HG02970 (cell line): Measurements from ENCODE around the gene KRT10.
"Not testable (repeated sequence)": the region's sequence is repeated elsewhere in the genome, so short reads cannot be mapped to it uniquely, and the experiment has no call there.

Experiments used
- ATAC-seq: cut with Tn5 transposase; IDR thresholded peaks from one replicate; pipeline ENCODE4 v1.9.1; 2021; ENCODE audit warnings: mild to moderate bottlenecking, moderate library complexity, moderate number of reproducible peaks; ENCODE audit not compliant: unreplicated experiment, low FRiP score

Gene KRT10

GRCh38 chr17:40822132-40822812, at the start of gene KRT10:
TSS of gene KRT10 (minus strand) at chr17:40822614. CDS start at chr17:40822585, 29 bp downstream.
- no peak for ATAC-seq

DNA sequence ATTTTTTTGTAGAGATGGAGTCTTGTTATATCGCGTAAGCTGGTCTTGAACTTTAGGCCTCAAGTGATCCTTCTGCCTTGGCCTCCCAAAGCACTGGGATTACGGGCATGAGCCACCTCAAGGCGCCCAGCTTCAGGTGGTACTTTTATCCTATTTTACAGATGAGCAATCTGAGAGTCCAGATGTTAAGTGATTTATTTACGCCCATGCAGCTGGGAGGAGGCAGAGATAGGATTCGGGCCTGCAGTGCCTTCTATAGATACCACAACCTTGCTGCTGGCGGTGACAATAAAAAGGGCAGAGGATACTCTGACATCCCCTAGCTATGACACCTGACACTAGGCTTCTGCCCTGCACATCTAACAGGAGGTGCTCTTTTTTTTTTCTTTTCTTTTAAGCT, 48.9 kb upstream of the KRT10 start:
- no peak for ATAC-seq

GRCh38 chr17:40870136-40870535, 47.7 kb upstream of the KRT10 start:
- ATAC-seq, result no peak

DNA sequence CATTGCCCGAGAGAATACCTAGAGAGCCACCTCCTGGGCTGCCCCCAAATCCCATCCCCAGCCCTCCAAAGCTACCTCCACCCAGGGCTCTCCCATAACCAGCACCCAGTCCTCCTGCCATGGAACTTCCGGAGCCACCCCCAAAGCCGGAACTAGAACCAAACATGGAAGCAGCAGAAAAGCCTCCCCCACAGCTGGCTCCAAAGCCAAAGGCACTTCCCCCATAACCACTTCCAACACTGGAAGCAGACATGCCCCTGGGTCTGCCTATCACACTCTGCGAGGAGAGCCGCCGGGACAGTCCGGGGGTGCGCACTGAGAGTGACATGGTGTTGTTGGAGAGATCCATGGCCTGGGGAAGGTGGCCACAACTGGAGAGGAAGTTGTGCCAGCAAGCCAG, 44.4 kb upstream of the KRT10 start, which contains the start of gene KRT12:
KRT12 (minus strand) TSS at position 386 of the 400 bp plus-strand sequence; CDS start at position 349, 37 bp downstream.
- no peak for ATAC-seq

DNA sequence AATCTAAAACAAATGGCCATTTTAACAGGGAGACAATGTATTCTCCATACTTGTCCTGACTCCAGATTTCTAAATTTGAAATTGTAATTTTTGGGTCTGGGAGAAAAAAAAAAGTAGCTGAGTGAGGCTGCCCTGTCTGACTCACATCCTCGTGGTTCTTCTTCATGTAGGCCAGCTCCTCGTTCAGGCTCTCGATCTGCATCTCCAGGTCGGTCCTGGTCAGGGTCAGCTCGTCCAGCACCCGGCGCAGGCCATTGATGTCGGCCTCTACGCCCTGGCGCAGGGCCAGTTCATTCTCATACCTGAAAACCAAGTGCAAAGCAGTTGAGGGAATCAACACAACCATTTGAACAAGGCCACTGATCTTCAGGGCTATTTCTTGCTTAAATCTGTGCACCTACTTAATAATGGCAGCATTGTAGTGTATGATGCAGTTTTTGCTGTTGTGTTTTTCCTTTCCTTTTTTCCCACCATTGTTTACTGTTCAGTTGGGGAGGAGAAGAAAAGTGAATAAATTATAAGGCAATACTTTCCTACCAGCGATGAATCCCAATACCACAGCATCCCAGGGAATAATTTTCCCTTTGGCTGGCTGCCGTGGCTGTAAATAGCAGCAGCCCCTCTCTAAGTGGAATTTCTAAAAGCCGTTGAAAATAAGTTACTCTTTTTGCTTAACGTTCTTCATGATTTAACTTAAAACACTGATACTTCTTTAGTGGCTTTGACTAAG, 42.4 kb upstream of the KRT10 start:
- no peak for ATAC-seq

- no peak for ATAC-seq
These were observed 40.7 kb upstream of the KRT10 start for GRCh38 chr17:40862985-40863733.

- ATAC-seq, result no peak
These were observed 37.1 kb upstream of the KRT10 start for GRCh38 chr17:40859536-40859935.

- not testable (repeated sequence) for ATAC-seq
These were observed 36.3 kb upstream of the KRT10 start for GRCh38 chr17:40858667-40859066.

- no peak for ATAC-seq
These were observed 35.1 kb upstream of the KRT10 start for GRCh38 chr17:40857535-40857934.

- no peak for ATAC-seq
These were observed 31.9 kb upstream of the KRT10 start for GRCh38 chr17:40854175-40854814.

- no peak for ATAC-seq
These were observed 29.9 kb upstream of the KRT10 start for GRCh38 chr17:40852364-40852763.

DNA sequence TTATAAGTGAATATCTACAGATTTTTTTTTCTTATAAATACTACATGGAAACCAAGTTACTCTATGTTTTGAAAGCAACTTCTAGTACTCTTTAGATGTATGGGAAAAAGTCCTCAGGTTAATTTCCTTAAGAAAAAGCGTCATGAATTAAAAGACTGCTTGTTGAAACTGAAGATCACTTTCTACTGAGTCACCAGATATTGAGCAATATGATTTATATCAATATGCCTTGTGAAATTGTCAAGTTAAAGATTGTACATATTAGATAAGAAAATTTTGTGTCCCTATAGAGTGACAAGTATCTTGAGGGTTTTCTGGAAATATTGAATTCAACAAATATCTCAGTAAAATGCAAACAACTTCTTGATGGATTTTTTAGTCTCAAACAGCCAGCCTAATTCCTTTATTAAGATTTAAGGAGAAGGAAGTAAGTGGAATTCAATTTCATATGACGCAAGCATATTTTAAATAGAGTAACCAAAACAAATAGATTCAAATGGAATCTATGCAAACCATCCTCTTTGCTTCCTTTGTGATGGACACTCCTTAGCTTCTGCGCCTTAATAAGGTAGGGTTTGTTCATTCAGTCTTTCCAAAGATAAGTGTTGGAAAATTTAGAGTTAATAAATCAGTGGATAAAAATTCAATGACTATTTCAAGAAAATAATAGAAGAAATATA, 28.0 kb upstream of the KRT10 start:
- ATAC-seq, result no peak

- no peak for ATAC-seq
These were observed 27.3 kb upstream of the KRT10 start for GRCh38 chr17:40849723-40850122.

- no peak for ATAC-seq
These were observed 26.3 kb upstream of the KRT10 start for GRCh38 chr17:40848583-40849235.

- ATAC-seq, result no peak
These were observed 24.2 kb upstream of the KRT10 start for GRCh38 chr17:40846515-40847144.

DNA sequence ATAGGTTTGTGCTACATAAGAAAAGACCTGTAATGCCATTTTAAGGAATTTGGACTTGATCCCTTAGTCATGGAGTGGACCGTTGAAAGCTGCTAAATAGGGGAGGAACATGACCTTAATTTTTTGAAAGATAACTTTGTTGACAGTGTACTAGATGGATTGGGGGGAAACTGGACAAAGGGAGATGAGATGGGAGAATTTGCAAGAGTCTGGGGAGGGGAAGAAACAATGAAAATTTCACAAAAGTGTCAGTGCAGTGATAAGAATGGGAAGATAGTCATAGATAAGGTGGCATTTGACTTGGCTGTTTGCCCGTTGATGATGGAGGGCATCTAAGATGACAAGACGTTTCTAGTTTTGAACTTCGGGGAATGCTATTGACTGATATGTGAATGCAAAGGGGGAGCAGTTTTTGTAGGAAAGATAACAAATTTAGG, 22.3 kb upstream of the KRT10 start:
- ATAC-seq, result no peak

GRCh38 chr17:40843242-40843641, 20.8 kb upstream of the KRT10 start:
- ATAC-seq, result no peak

GRCh38 chr17:40841246-40841645, 18.8 kb upstream of the KRT10 start:
- ATAC-seq, result no peak

DNA sequence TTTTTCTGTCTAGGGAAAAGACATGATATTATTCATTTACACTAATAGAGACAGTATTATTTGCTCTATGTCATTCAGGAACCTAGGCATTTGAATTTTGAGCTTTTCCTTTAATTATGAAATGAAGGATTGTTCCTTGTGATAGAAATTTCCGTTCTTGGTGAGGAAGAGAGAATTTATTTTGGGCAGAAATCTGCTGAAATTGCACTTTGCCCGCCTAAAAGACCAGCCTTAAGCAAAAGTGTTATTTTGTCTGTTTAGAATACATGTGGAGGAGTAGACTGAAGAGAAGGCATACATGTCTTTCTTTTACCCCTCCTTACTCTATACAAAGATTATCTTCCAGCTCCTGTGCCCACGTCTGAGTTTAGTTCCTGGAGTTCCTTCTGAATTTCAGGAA, 16.8 kb upstream of the KRT10 start:
- ATAC-seq, result no peak
